Stimulated activated CD4-positive, alpha-beta T cell treated with anti-CD3 and anti-CD28 coated beads, Interleukin-12 subunit alpha, Interleukin-12 subunit beta, amount 100 ng/mL, for 4 hours (primary cell): ENCODE data around the gene NUDT2.
A peak's percentile ranks its signal among the peaks of the same experiment; 100 is the strongest.
"Not testable (repeated sequence)": the region's sequence is repeated elsewhere in the genome, so short reads cannot be mapped to it uniquely, and the experiment has no call there.

Experiments
- DNase-seq: peaks from one replicate; pipeline ENCODE4 v3.0.0-alpha.2; 2020

NUDT2 gene

DNA sequence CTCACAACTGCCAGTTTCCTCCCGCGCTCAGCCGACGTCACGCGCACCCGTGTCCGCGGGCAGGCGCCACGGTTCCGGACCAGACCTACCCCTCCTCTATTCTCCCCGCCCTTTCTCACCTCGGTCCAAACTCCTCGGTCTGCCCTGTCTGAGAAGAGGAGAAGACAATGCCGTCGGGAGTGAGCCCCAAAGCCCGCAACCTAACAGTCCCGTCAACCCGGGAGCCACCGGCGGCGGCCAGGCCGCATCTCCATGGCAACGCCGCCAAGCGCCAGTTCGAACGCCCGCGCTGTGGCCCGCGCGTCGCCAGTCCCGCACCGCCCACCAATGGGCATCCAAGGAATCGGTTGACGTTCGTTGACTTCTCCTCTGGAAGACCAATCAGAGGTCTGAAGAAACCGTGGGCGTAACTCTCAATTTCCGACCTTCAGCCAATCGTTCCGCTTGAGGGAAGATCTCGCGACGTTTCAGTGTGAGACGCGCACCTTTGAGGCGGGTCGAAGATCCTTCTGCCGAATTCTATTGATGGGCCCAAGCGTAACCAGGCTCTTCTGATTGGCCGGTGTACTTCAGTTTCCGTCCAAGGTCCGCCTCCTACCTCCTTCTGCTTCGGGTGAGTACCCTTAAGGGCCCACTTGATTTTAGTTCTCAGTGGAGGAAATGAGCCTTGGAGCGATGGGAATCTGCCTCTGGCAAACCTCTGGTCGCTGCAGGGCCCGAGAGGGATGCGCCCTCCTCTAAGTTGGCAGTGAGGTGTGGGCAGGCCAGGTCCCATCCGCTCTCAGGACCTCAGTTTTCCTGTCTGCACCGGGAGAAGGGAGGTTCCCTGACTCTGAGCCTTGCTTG, at the start of gene NUDT2, which contains the start of gene KIF24:
Gene NUDT2 (plus strand): TSS at position 583 of the 846 bp plus-strand sequence. CDS start 9,471 bp downstream, outside the sequence.
Gene KIF24 (minus strand): TSS at position 282 of the 846 bp plus-strand sequence. CDS start 17,922 bp downstream, outside the sequence.
- DNase-seq, result peak; percentile 89

- no peak for DNase-seq
These were observed 47.3 kb upstream of the NUDT2 start for GRCh38 chr9:34282096-34282495.

DNA sequence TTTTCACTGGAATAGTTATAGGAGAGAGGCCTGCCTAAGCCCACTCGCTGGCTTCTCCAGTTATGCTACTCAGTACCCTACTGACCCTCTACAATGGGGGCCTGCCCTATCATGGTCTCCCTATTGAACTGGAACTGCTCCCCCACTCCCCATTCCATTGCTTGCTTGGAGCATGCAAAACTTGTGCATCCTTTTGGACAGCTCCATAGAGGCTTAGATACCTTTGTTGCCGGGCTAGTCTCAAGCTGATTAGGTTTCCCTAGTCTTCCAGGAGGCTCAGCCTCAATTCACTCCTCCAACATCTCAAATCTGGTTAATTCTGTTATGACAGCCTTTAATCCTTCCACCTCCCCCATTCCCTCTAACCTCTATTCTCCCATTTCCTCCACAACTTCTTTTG, 40.2 kb upstream of the NUDT2 start:
- no peak for DNase-seq

DNA sequence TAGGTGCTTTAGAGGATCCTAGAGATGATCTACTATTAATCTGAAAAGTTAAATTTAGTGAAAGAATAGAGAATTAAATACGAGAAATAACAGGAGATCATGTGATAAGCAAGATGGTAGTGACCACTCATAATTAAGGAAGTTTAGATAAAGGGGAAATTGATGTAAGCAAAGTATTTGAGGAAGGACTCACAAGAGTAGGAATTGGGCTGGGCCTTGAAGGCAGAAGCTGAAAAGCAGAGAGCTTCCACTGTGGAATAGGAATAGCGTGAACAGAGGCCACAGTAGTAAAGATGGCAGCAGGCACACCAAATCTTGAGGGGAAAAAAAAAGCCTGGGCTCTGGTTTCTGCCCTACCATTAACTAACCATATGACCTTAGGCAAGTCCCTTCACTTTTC, 38.3 kb upstream of the NUDT2 start:
- DNase-seq, result no peak

- no peak for DNase-seq
These were observed 37.9 kb upstream of the NUDT2 start for GRCh38 chr9:34291423-34291822.

GRCh38 chr9:34292552-34292951, 36.8 kb upstream of the NUDT2 start:
- DNase-seq, result no peak

GRCh38 chr9:34301064-34301463, 28.3 kb upstream of the NUDT2 start:
- not testable (repeated sequence) for DNase-seq

DNA sequence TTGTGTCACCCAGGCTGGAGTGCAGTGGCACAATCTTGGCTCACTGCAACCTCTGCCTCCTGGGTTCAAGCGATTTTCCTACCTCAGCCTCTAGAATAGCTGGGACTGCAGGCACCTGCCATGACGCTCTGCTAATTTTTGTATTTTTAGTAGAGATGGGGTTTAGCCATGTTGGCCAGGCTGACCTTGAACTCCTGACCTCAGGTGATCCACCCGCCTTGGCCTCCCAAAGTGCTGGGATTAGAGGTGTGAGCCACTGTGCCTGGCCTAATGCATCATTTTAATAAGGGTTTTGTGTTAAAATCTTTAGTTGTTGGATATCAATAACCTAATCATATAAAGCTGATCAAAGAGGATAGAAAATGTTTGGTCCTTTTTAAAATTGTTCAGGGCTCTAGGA, 21.1 kb upstream of the NUDT2 start:
- DNase-seq, result not testable (repeated sequence)

DNA sequence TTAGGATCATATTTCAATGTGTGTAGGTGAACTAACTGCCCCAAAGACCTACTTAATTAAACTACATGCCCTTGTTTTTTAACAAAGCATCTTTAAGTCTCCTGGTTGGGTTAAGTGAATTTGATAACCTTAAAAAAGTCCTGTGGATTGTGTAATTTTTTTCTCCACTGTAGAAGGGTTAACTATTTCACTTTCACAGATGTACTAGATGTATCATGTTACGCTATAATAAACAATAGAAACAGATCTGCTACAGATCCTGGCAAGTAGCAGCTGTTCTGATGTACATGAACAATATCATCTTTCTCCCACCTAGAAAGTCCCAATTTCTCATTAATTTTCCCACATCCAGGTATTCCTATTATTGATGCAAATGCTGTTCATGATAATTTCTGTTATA, 19.2 kb upstream of the NUDT2 start:
- DNase-seq, result no peak

DNA sequence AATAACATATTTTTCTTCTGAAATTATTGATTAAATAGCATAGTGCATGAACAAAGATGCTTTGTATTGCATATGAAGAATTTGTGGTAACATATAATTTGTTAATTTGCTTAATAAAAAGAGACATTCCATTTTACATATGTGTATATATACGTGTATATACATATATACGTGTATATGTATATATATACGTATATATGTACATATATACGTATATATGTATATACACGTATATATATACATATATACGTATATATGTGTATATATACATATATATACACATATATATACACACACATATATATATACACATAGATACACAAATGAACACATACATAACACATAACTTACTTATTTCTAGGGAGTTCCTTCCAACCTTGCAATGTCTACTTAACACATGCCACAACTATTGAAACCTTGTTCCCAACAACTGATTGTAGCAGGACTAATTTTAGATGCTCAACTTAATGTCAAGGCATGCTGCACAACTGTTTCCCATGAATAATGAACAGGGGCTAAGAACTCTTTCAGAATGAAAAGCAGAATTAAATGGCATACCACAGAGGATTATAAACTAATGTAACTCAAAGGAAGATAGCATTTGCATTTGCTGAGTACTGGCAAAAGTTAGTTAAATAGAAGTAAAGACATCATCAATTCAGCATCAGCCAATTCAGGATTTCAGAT, 17.7 kb upstream of the NUDT2 start:
- DNase-seq, result no peak

- DNase-seq, result no peak
These were observed 11.9 kb upstream of the NUDT2 start for GRCh38 chr9:34317436-34317835.

GRCh38 chr9:34318163-34318790, 11.1 kb upstream of the NUDT2 start:
- DNase-seq, result no peak

- DNase-seq, result no peak
These were observed 7.9 kb upstream of the NUDT2 start for GRCh38 chr9:34321451-34321850.

- no peak for DNase-seq
These were observed 6.3 kb upstream of the NUDT2 start for GRCh38 chr9:34322899-34323591.

DNA sequence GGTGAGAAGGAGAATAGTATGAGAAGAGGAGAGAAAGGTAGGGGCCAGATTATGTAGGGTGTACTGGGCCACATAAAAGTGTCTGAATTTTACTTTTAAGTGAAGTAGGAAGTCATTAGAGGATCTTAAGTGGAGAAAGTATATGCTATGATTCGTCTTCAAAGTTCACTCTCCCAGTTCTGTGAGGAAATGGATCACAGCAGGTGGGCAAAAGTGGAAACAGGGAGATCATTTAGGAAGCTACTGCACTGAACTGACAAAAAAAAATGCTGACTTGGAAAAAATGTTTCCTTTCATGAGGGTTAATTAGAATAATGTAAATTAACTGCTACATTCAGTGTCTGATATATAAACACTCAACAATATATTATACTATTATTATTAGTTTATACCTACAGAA, 2.7 kb upstream of the NUDT2 start:
- no peak for DNase-seq

GRCh38 chr9:34328500-34328986, 826 bp upstream of the NUDT2 start:
- no peak for DNase-seq

DNA sequence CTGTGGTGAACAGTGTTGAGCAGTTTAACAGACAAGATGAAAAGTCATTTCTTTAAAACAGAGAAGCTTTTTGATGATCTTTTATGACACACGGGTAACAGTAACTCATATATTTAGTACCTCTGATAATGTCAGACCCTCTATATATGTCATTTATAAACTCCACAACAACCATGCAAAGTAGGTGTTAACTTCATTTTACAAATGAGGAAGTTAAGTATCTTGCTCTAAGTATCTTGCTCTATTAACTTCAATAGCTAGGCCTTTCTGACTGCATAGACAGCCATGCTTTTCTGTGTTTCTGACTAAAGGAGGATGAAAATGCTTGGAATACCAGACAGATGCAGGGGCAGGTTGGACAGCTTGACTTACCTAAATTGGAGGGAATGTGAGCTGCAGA, 1.8 kb downstream of the NUDT2 start:
- no peak for DNase-seq

DNA sequence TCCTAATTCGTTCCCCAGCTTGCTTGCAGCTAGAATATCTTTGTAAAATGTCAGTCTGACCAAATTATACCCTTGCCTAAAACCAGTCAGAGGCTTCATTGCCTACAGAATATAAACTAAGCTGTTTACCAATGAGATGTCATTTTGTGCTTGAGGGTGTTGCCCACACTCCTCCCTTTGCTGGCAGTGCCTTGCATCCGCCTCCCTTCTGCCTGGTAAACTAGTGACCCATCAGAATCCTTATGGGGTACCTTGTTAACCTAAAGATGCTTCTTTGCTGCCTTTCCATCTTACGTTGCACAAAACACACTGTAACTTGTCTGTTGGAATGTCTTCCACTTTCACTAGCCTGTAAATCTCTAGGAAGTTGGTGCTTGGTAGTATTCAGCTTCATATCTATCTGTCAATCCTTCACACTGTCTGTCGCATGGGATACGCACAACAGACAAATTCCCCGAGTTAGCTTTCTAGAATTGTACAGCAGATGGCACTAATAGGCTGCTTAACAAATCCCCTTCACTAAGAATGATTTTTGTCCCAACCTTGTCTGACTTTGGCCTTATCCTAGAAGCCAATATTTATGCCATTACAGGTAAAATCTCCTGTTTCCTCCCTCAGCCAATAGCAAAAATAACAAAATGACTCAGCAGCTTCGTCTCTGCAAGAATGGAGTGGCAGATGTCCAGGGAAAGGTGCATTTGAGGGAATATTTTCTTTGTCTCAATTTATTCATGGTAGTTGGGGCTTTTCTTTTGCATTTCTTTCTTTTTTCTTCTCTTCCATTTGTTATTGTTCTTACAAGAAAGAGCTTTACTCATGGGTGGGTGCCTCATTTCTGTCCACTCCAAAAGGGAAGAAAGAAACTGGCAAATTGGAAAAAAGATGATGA, 3.0 kb downstream of the NUDT2 start:
- no peak for DNase-seq

- no peak for DNase-seq
These were observed 4.5 kb downstream of the NUDT2 start for GRCh38 chr9:34333836-34334235.

GRCh38 chr9:34334337-34334824, 5.0 kb downstream of the NUDT2 start:
- DNase-seq, result no peak

DNA sequence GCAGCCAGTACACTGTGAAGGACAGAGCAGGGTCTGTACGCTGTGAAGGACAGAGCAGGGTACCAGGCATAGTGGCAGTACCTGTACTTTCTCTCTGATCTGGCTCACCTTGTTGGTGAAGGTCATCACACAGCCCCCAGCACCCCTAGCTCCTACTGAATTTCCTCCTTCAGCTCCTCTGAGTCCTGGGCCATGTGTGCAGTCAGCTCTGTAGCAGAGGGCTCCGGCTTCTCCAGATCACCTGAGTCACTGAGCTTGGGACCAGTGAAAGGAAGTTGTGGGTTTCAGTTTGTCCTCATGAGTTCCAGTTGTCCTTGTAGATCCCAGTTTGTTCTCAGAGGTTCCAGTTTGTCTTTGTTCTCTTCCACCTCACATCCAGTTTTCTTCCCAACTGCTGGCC, 5.5 kb downstream of the NUDT2 start:
- DNase-seq, result no peak

- no peak for DNase-seq
These were observed 6.0 kb downstream of the NUDT2 start for GRCh38 chr9:34335376-34335775.
